ENCODE data around the gene ASB10. TPM values are rescaled to one million over a fixed set of nuclear protein-coding genes. Genes with fewer than 3 reads are reported as not detected.

Gene ASB10
- polyA plus RNA-seq, 4 donors = 0.12 TPM; not detected in 3

GRCh38 chr7:151168003-151168786 is 18.9 kb downstream of the ASB10 start:
- peak in 1 of 4 donors; percentile 17 for DNase-seq (ENCODE audit: low read depth in 4 of 4, low spot score in 2 of 4)

- peak in 1 of 4 donors; percentile 32 for DNase-seq (ENCODE audit: low read depth in 4 of 4, low spot score in 2 of 4)
Measured at GRCh38 chr7:151167197-151167961, 19.7 kb downstream of the ASB10 start, which contains the start of gene GBX1. Gene GBX1, minus strand, starts transcription at chr7:151167694. Its CDS starts 146 bp downstream, at chr7:151167548.

- no peak for DNase-seq (ENCODE audit: low read depth in 4 of 4, low spot score in 2 of 4)
Measured at GRCh38 chr7:151166629-151167196, 20.3 kb downstream of the ASB10 start.

- no peak for DNase-seq (ENCODE audit: low read depth in 4 of 4, low spot score in 2 of 4)
Measured at GRCh38 chr7:151161757-151162156, 25.3 kb downstream of the ASB10 start.

GRCh38 chr7:151157645-151158329 is 29.3 kb downstream of the ASB10 start:
- no peak for DNase-seq (ENCODE audit: low read depth in 4 of 4, low spot score in 2 of 4)

- no peak for DNase-seq (ENCODE audit: low read depth in 4 of 4, low spot score in 2 of 4)
Measured at GRCh38 chr7:151152643-151153513, 34.2 kb downstream of the ASB10 start.

GRCh38 chr7:151150388-151150787 is 36.7 kb downstream of the ASB10 start:
- DNase-seq (ENCODE audit: low read depth in 4 of 4, low spot score in 2 of 4) = no peak

GRCh38 chr7:151148319-151149259 is 38.5 kb downstream of the ASB10 start:
- DNase-seq (ENCODE audit: low read depth in 4 of 4, low spot score in 2 of 4) = no peak

GRCh38 chr7:151146761-151147160 is 40.3 kb downstream of the ASB10 start:
- no peak for DNase-seq (ENCODE audit: low read depth in 4 of 4, low spot score in 2 of 4)

GRCh38 chr7:151144387-151144786 is 42.7 kb downstream of the ASB10 start:
- DNase-seq (ENCODE audit: low read depth in 4 of 4, low spot score in 2 of 4) = no peak

GRCh38 chr7:151143261-151144015 is 43.6 kb downstream of the ASB10 start:
- no peak for DNase-seq (ENCODE audit: low read depth in 4 of 4, low spot score in 2 of 4)

GRCh38 chr7:151142686-151143040 is 44.4 kb downstream of the ASB10 start:
- no peak for DNase-seq (ENCODE audit: low read depth in 4 of 4, low spot score in 2 of 4)

- DNase-seq (ENCODE audit: low read depth in 4 of 4, low spot score in 2 of 4) = no peak
Measured at GRCh38 chr7:151141855-151142685, 45.0 kb downstream of the ASB10 start.

- no peak for DNase-seq (ENCODE audit: low read depth in 4 of 4, low spot score in 2 of 4)
Measured at GRCh38 chr7:151141311-151141854, 45.7 kb downstream of the ASB10 start.

GRCh38 chr7:151140826-151141225 is 46.2 kb downstream of the ASB10 start:
- DNase-seq (ENCODE audit: low read depth in 4 of 4, low spot score in 2 of 4) = no peak

GRCh38 chr7:151139791-151140190 is 47.3 kb downstream of the ASB10 start:
- DNase-seq (ENCODE audit: low read depth in 4 of 4, low spot score in 2 of 4) = no peak

Data from left renal cortex interstitium (tissue), 4 donors.